ENCODE data around the gene IAPP. TPM values are rescaled to one million over a fixed set of nuclear protein-coding genes. Genes with fewer than 3 reads are reported as not detected.
"Not testable (repeated sequence)": the region's sequence is repeated elsewhere in the genome, so short reads cannot be mapped to it uniquely, and the experiment has no call there.

Gene IAPP
- total RNA-seq, 4 donors from 2014 or later: not detected

DNA sequence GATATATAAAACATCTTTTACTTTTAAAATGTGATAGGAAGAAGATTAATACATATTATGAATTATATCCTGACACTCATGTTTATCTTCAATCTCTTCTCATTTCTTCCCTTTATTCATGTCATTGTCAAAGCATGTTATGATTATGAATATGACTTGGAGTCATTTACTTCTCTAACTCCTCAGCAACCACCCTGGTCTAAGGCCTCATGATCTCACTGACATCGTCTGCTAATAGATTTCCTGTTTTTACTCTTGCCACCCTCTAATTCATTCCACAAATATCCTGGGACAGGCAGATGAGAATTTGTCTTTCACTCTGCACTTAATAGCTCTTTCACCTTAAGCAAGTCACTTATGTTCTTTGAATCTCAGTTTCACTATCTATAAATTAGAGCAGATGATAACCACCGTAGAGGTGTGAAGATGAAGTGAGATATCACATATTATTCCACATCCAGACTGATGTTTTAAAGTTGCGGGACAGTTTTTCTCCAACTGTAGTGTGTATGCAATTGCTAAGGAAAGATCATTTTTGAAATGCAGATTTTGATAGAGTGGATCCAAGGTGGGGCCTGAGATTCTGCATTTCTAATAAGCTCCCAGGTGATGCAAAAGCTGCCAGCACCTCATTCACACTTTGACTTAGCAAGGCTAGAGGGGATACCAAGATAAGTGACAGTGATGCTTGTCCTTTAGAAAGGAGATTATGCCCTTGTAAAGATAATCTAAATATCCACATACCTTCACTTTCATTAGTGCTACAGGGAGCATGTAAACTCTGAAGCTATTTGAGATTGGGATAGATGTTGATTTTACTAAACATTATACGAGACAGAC is 3.3 kb upstream of the IAPP start:
- no peak overlapping the region for H3K4me3 ChIP-seq
- in situ Hi-C loops (cut with MboI; ENCODE audit: low sequenced_read_pairs in 4 of 4): no loop called here
- no peak for TF ChIP-seq POLR2A (IDR thresholded peaks at IDR 0.05)
- TF ChIP-seq, protein P1, sequence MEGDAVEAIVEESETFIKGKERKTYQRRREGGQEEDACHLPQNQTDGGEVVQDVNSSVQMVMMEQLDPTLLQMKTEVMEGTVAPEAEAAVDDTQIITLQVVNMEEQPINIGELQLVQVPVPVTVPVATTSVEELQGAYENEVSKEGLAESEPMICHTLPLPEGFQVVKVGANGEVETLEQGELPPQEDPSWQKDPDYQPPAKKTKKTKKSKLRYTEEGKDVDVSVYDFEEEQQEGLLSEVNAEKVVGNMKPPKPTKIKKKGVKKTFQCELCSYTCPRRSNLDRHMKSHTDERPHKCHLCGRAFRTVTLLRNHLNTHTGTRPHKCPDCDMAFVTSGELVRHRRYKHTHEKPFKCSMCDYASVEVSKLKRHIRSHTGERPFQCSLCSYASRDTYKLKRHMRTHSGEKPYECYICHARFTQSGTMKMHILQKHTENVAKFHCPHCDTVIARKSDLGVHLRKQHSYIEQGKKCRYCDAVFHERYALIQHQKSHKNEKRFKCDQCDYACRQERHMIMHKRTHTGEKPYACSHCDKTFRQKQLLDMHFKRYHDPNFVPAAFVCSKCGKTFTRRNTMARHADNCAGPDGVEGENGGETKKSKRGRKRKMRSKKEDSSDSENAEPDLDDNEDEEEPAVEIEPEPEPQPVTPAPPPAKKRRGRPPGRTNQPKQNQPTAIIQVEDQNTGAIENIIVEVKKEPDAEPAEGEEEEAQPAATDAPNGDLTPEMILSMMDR (IDR thresholded peaks at IDR 0.05 in 4 of 5, conservative IDR thresholded peaks at IDR 0.05 in 1 of 5): no peak
- ATAC-seq (no peak), DNase-seq (no peak)
- no peaks in the 10 kb centered on the region for H3K4me1 ChIP-seq
- no peaks in the 10 kb centered on the region for H3K9me3 ChIP-seq
- H3K27ac ChIP-seq: no peak overlapping the region
- H3K36me3 ChIP-seq: no peaks in the 10 kb centered on the region
- intact Hi-C loops (cut with DNase I; ENCODE audit: low total_unique reads): no loop called here
- H3K27me3 ChIP-seq: no peaks in the 10 kb centered on the region

DNA sequence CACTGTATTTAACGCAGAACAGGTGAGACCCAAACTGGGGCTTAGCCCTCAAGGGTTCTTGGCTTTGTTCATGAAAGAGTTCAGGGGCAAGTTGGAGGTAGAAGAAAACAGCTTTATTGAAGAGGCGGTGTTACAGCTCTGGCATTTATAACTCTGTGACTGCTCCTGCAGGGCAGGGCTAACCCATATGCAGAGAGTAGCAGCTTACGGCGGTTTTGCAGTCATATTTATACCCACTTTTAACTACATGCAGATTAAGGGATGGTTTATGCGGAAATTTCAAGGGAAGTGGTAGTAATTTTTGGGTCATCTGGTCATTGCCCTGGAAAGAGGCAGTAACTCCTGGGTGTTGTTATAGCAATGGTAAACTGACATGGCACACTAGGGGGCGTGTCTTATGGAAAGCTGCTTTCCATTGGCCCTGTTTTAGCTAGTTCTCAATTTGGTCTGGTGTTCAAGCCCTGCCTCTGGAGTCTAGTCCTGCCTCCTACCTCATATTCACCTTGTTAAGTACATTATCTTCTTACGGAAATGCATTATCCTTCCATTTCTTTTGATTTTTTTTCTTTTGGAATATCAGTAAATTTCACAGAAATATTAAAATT is 1.8 kb upstream of the IAPP start:
- intact Hi-C loops (cut with DNase I; ENCODE audit: low total_unique reads): no loop called here
- no peak for DNase-seq
- Histone ChIP-seq H3K9me3 (no peaks in the 10 kb centered on the region), H3K4me3 (no peak overlapping the region), H3K4me1 (no peaks in the 10 kb centered on the region), H3K27ac (no peak overlapping the region), H3K27me3 (no peaks in the 10 kb centered on the region), H3K36me3 (no peaks in the 10 kb centered on the region)
- in situ Hi-C loops (cut with MboI; ENCODE audit: low sequenced_read_pairs in 4 of 4): no loop called here
- ATAC-seq: no peak
- no peak for TF ChIP-seq POLR2A (IDR thresholded peaks at IDR 0.05)
- TF ChIP-seq, protein P1 (IDR thresholded peaks at IDR 0.05 in 4 of 5, conservative IDR thresholded peaks at IDR 0.05 in 1 of 5): no peak

- H3K27ac ChIP-seq: no peak overlapping the region
- ATAC-seq (no peak), DNase-seq (no peak)
- no peaks in the 10 kb centered on the region for H3K4me1 ChIP-seq
- H3K27me3 ChIP-seq: no peaks in the 10 kb centered on the region
- H3K36me3 ChIP-seq: no peaks in the 10 kb centered on the region
- no peak overlapping the region for H3K4me3 ChIP-seq
- in situ Hi-C loops (cut with MboI; ENCODE audit: low sequenced_read_pairs in 4 of 4): no loop called here
- intact Hi-C loops (cut with DNase I; ENCODE audit: low total_unique reads): no loop called here
- TF ChIP-seq, protein P1 (IDR thresholded peaks at IDR 0.05 in 4 of 5, conservative IDR thresholded peaks at IDR 0.05 in 1 of 5): no peak
- no peak for TF ChIP-seq POLR2A (IDR thresholded peaks at IDR 0.05)
- no peaks in the 10 kb centered on the region for H3K9me3 ChIP-seq
Measured at GRCh38 chr12:21379218-21379617, 6.5 kb downstream of the IAPP start.

- DNase-seq; H3K36me3 ChIP-seq; intact Hi-C loops (cut with DNase I; ENCODE audit: low total_unique reads); H3K27me3 ChIP-seq; in situ Hi-C loops (cut with MboI; ENCODE audit: low sequenced_read_pairs in 4 of 4); ATAC-seq; H3K27ac ChIP-seq; H3K4me3 ChIP-seq; H3K9me3 ChIP-seq; H3K4me1 ChIP-seq: not testable (repeated sequence)
Measured at GRCh38 chr12:21381320-21381719, 8.6 kb downstream of the IAPP start.

DNA sequence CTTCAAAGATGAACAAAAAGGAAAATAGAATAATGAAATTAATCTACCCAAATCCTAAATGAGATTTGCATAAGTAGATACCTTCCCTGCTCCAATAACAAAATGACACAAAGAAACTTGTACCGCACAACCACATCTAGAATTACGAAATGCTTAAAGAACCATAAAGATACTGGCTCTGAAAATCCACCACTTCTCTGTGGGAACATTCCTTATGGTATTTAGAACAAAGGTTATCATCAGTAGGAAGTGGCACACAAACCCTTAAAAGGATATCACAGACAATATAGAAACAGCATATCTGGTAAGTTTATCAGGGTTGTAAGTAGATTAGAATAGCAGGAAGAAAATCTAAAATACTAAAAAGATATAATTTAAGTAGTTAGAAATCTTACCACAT is 11.6 kb downstream of the IAPP start:
- H3K27ac ChIP-seq: no peak overlapping the region
- H3K36me3 ChIP-seq: no peaks in the 10 kb centered on the region
- DNase-seq (no peak), ATAC-seq (no peak)
- no peaks in the 10 kb centered on the region for H3K9me3 ChIP-seq
- in situ Hi-C loops (cut with MboI; ENCODE audit: low sequenced_read_pairs in 4 of 4): no loop called here
- H3K27me3 ChIP-seq: no peaks in the 10 kb centered on the region
- no peak overlapping the region for H3K4me3 ChIP-seq
- intact Hi-C loops (cut with DNase I; ENCODE audit: low total_unique reads): no loop called here
- H3K4me1 ChIP-seq: no peaks in the 10 kb centered on the region
- TF ChIP-seq, protein P1 (IDR thresholded peaks at IDR 0.05 in 4 of 5, conservative IDR thresholded peaks at IDR 0.05 in 1 of 5): no peak
- TF ChIP-seq POLR2A (IDR thresholded peaks at IDR 0.05): no peak
